Body of pancreas (tissue), 4 donors: ENCODE data around the gene ITGB4.

ENCODE experiments used
- POLR2A ChIP-seq, 3 donors: fragments of 450-650 bp; IDR thresholded peaks; one replicate each; pipeline ENCODE4 v1.6.1; 2016; ENCODE audit warnings: antibody characterized with exemption in 3 of 3, mild to moderate bottlenecking in 2 of 3
- TF ChIP-seq, protein P1 (sequence below), 7 experiments: fragments of 450-650 bp in 4 of 7; fragments of 200-600 bp in 3 of 7; sonication (generic) in 3 of 7; IDR thresholded peaks; one replicate each; pipeline ENCODE4 v1.5.1; 2016 to 2019; ENCODE audit warnings: antibody characterized with exemption in 7 of 7

GRCh38 chr17:75750661-75751423 is 29.6 kb downstream of the ITGB4 start:
- TF ChIP-seq, protein P1, sequence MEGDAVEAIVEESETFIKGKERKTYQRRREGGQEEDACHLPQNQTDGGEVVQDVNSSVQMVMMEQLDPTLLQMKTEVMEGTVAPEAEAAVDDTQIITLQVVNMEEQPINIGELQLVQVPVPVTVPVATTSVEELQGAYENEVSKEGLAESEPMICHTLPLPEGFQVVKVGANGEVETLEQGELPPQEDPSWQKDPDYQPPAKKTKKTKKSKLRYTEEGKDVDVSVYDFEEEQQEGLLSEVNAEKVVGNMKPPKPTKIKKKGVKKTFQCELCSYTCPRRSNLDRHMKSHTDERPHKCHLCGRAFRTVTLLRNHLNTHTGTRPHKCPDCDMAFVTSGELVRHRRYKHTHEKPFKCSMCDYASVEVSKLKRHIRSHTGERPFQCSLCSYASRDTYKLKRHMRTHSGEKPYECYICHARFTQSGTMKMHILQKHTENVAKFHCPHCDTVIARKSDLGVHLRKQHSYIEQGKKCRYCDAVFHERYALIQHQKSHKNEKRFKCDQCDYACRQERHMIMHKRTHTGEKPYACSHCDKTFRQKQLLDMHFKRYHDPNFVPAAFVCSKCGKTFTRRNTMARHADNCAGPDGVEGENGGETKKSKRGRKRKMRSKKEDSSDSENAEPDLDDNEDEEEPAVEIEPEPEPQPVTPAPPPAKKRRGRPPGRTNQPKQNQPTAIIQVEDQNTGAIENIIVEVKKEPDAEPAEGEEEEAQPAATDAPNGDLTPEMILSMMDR (IDR thresholded peaks at IDR 0.05): no peak
- TF ChIP-seq POLR2A (IDR thresholded peaks at IDR 0.05): no peak
